Non-pigmented ciliary epithelial cell (primary cell): ENCODE data around the gene EPN2.

Experiments used
- DNase-seq: peaks from one replicate; pipeline ENCODE4 v3.0.0-alpha.2; 2010; ENCODE audit warnings: low read depth

The EPN2 gene

GRCh38 chr17:19311421-19312215 lies 74.5 kb downstream of the EPN2 start:
- DNase-seq: no peak

DNA sequence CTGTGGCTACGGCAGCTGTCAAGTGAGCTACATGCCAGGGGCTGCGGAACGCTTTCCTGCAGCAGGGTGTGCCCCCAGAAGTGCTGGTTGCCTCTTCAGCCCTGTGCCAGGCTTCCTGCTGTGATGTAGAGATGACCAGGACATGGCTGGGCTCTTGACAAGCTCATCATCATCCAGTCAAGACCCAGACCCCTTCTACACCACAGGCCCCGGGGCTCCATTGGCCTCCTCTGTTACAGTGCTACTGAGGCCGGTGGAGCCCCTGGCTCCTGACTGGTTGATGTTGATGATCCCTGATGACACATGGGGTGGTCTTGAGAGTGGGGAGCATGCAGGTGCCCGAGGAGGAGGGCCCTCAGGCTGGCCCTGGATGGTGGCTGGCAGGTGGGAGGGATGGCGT lies 75.2 kb downstream of the EPN2 start:
- no peak for DNase-seq

DNA sequence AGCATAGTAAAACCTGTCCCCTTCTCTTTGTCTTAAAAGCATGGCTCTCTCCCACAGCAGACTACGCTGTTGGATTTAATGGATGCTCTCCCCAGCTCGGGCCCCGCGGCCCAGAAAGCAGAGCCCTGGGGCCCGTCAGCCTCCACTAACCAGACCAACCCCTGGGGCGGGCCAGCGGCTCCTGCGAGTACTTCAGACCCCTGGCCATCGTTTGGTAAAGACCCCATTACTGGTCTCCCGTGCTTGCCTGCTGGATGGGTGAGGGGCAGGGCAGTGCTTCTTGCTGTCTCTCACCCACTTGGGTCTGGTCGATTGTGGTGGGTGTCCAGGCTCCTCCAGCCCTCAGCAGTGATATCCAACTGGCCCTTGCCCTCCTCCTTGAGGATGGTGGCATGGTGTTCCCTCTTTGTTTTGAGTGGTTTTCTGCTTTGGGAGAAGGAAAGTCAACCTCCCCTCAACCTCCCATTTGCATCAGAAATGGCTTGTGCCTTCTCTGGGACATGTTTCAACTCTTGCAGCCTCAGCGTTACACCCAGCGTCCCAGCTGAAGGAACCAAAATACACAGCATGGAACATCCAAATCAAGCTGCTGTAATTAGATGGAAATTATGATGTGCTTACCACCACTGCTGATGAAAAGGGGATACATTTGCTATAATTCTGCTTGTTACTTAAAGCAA lies 76.0 kb downstream of the EPN2 start:
- no peak for DNase-seq

DNA sequence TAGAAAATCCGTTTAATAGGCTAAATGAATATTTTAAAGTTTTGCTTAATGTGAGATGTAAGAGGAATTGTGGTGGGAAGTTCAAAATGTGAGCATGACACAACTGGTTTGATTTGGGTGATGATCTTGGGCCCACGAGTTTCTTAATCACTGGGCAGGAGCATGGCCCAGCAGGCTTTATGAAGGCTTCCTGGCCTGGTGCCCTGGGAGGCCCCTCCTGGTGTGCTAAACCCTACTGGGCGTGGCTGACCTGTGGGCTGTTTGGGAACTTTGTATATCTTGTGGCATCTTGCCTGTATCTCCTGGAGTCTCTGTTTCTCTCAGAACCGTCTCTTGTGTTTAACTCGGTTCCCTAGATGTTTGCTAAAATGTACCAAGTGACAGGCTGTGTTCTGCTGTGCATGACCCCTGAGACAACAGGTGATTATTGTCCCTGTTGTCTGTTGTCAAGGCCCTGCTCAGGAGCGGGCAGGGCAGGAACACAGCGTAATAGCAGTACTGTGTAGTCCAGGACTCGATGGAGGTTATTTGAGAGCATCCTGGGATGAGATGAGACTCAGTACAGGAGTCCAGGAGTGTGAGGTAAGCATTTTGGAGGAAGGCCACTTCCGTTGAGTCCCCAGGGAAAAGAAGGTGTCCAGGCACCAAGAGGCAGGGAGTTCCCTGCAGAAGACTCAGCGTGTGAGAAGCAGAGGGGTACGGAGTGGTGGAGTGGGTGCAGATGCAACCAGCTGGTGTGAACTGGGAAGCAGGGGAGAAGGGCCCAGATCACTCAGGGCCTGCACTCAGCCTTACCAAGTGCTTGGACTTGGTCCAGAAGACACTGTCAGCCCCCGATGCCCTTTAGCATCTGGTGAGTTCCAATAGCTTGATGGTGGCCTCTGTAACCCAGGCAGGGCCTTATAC lies 76.8 kb downstream of the EPN2 start:
- DNase-seq: no peak

GRCh38 chr17:19315104-19315503 lies 77.9 kb downstream of the EPN2 start:
- DNase-seq: no peak

GRCh38 chr17:19316761-19317358 lies 79.7 kb downstream of the EPN2 start:
- no peak for DNase-seq

DNA sequence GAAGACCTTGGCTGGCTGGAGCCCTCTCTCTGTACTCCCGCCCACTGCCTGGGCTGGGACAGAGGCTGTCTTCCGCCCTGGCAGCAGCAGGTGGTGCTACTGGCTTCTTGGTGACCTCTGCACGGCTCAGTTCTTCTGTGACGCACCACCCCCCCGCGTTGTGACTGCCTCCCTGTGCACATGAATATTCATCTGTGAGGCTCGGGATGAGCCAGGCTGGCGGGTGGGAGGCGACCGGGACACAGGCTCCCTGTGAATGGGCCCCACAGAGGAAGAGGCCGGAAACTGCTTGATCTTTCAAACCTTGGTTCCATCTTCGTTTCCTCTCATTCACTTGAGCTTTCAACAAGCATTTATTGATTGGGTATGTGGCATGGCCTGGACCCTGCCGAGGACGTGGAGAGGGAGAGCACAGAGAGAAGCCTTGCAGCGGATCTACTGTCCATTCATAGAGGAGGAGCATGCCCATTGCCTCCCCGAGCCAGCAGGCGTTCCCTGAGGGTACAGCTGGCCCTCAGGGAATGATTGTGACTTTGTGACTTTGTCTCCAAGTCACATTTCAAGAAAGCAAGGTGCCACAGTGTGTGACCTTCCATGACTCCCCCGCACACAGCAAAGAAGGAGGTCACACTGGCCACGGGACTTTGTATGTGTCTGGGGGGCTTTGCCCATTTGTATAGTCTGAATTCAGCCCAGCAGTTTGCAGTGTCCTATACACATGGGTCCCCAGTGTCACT lies 80.4 kb downstream of the EPN2 start:
- DNase-seq: peak; percentile 67

DNA sequence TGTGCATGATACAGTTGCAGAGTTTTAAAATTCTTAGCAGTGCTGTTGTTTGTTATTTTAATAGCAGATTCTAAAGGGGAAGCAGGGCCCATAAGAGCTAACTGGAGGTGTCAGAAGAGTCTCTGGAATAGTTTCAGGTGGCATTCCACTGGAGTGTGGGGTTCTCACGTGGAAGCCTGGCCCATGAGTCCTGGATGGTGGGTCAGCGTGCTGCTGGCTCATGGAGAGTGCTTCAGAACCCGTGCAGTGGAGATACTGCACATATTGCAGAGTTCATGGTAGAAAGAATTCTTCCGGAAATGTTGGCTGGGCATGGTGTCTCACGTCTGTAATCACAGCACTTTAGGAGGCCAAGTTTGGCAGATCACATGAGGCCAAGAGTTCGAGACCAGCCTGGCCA lies 81.4 kb downstream of the EPN2 start:
- no peak for DNase-seq

GRCh38 chr17:19319771-19320505 lies 82.8 kb downstream of the EPN2 start:
- no peak for DNase-seq

- no peak for DNase-seq
These were observed 83.7 kb downstream of the EPN2 start for GRCh38 chr17:19320876-19321275.

GRCh38 chr17:19321481-19322128 lies 84.4 kb downstream of the EPN2 start:
- DNase-seq: no peak

DNA sequence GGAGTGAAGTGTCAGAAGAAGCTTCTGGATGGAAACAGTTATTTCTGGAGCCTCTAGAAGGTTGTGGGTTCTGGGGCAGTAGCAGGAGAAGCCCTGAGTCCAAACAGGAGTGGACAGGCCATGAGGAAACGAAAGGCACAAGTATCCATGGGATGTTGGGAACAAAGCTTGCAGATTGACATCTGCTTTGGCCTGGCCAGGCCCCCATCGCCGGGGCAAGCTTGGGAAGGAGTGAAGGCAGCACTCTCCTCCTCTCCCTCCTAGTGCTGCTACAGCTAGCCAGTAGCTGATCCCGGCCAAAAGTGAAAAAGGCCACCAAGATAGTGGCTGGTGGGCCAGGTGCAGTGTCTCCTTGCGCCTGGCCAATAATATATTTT lies 85.0 kb downstream of the EPN2 start:
- no peak for DNase-seq

GRCh38 chr17:19322861-19323260 lies 85.7 kb downstream of the EPN2 start:
- DNase-seq: no peak

DNA sequence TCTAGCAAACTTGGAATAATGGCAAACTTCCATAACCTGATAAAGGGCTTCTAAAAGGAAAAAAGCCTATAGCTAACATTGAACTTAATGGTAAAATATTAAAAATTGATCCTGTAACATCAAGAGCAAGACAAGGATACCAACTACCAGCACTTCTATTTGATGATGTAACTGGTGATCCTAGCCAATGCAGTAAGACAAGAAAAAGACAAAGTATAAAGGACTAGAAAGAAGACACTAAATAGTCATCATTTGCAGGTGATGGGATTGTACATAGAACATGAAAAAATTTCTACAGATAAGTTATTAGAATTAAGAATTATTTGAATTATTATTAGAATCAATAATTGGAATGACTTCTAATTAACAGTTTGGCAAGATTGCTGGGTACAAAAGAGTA lies 88.4 kb downstream of the EPN2 start:
- no peak for DNase-seq

GRCh38 chr17:19327031-19327783 lies 90.0 kb downstream of the EPN2 start:
- peak; percentile 74 for DNase-seq

- no peak for DNase-seq
These were observed 91.4 kb downstream of the EPN2 start for GRCh38 chr17:19328441-19329061.

GRCh38 chr17:19329136-19329535 lies 92.0 kb downstream of the EPN2 start:
- no peak for DNase-seq

DNA sequence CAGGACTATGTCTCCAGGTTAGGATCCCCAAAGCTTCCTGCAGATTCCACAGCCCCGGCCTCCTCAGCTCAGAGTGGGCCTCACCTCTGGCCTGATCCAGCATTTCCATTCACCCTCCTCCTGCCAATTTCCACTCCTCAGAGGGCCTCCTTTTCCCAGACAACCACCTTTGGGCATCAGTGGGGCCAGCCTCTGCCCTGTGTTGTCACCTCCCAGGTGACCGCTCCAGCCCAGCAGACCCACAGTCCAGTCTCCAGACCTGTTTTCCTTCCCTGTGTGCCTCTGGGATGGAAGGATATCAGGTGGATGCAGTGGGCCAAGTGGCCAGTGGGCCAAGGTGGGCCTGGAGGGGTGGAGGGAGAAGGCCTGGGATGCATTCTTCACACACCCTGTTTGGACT lies 92.7 kb downstream of the EPN2 start:
- DNase-seq: no peak

- no peak for DNase-seq
These were observed 93.1 kb downstream of the EPN2 start for GRCh38 chr17:19330271-19330670.
